Right renal cortex interstitium (tissue), 3 donors: Measurements from ENCODE around the gene USP5. TPM values are rescaled to one million over a fixed set of nuclear protein-coding genes. Genes with fewer than 3 reads are reported as not detected.
"Not testable (repeated sequence)": the region's sequence is repeated elsewhere in the genome, so short reads cannot be mapped to it uniquely, and the experiment has no call there.

Experiments
- DNase-seq, 3 donors: peaks; one replicate each; pipeline ENCODE4 v3.0.0-alpha.2; 2013; ENCODE audit warnings: low read depth in 3 of 3, low spot score in 2 of 3
- polyA plus RNA-seq, 3 donors: library from polyadenylated mRNA; unstranded; fragments of 120-200 nt; gene quantifications; one replicate each; pipeline ENCODE4 v1.2.1, GENCODE V29; 2013; ENCODE audit not compliant: insufficient read length in 3 of 3

USP5 gene
- polyA plus RNA-seq, 3 donors = 56.7 to 63.5 (median 61.2) TPM

DNA sequence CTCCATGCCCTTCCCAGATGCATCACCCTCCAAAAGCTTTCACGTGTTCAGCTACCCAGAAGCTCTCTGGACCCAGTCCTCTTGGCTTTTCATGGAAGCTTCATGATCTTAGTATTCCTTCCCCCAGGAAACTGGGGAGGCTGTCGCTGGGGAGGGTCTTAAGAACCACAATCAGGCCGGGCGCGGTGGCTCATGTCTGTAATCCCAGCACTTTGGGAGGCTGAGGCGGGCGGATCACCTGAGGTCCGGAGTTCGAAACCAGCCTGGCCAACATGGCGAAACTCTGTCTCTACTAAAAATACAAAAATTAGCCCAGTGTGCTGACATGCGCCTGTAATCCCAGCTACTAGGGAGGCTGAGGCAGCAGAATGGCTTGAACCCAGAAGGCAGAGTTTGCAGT lies 56.2 kb downstream of the USP5 start:
- DNase-seq = not testable (repeated sequence)

DNA sequence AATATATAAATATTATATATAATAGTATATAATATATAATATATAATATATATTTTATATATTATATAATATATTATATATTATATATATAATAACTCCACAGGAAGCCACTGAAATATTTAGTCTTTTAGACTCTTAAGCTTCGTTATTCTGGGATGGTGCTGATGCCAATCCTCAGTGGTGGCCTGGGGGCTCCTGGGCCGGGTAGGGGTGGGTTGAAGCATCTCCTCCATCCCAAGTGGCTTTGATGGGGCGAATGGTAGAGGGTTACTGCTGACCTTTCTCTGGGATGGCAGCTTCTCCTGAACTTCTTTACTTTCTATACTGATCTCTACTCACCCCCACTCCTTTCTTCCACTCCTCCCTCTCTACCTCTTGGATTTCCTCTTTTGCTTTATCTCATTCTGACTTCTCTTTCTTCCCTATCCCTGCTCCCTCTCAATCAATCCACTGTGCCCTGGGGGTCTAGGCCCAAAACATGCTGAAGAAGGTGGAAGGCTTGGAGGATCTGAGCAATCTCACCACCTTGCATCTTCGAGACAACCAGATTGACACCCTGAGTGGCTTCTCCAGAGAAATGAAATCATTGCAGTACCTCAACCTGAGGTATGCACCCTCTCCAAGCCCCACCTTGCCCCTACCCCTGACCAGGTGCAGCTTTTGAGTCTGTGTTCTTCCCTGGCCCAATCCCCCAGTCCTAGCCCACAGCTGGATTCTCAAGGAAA lies 57.6 kb downstream of the USP5 start:
- no peak for DNase-seq

DNA sequence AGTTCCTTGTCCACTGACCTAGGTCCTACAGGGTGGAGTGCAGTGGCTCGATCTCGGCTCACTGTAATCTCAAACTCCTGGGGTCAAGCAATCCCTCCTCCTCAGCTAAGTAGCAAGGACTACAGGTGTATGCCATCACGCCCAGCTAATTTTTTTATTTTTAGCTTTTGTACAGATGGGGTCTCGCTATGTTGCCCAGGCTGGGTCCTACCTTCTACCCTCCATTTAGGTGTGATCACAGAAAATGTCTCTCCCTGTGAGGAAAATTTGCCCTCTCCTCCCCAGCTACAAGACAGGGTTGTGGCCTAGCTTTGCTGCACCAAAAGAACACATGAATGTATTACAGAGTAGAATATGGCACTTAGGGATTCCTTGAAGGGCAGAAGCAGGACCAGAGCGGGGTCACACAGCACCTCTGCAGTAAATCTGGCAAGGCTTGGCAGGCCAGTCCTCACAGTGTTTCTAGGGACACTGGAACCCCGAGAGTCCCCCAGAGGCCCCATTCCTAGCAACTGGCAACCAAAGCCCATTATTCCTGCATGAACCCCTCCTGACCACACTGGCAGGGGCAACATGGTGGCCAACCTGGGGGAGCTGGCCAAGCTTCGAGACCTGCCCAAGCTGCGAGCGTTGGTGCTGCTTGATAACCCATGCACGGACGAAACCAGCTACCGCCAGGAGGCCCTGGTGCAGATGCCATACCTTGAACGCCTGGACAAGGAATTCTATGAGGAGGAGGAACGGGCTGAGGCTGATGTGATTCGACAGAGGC lies 60.4 kb downstream of the USP5 start:
- DNase-seq = no peak

DNA sequence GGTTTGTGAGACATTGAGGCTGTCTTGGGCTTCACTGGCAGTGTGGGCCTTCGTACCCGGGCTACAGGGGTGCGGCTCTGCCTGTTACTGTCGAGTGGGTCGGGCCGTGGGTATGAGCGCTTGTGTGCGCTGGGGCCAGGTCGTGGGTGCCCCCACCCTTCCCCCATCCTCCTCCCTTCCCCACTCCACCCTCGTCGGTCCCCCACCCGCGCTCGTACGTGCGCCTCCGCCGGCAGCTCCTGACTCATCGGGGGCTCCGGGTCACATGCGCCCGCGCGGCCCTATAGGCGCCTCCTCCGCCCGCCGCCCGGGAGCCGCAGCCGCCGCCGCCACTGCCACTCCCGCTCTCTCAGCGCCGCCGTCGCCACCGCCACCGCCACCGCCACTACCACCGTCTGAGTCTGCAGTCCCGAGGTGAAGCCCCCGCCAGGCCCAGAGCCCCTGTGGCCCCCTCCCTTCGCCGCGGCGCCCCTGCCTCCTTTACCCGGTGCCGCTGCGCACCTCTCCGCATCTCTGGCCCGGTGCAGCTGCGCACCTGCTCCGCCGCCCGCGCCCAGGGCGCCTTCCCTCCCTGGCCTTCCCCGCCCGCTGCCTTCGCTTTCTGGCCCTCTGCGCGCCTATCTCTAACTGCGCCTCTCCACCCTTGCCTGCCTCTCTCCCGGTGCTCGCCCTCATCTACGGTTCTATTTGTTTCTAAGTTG lies 62.4 kb downstream of the USP5 start, which contains the start of gene ENO2:
Gene ENO2, plus strand, starts transcription at position 335 of the 701 bp plus-strand sequence. CDS start 1,253 bp downstream, outside the sequence.
- no peak for DNase-seq

DNA sequence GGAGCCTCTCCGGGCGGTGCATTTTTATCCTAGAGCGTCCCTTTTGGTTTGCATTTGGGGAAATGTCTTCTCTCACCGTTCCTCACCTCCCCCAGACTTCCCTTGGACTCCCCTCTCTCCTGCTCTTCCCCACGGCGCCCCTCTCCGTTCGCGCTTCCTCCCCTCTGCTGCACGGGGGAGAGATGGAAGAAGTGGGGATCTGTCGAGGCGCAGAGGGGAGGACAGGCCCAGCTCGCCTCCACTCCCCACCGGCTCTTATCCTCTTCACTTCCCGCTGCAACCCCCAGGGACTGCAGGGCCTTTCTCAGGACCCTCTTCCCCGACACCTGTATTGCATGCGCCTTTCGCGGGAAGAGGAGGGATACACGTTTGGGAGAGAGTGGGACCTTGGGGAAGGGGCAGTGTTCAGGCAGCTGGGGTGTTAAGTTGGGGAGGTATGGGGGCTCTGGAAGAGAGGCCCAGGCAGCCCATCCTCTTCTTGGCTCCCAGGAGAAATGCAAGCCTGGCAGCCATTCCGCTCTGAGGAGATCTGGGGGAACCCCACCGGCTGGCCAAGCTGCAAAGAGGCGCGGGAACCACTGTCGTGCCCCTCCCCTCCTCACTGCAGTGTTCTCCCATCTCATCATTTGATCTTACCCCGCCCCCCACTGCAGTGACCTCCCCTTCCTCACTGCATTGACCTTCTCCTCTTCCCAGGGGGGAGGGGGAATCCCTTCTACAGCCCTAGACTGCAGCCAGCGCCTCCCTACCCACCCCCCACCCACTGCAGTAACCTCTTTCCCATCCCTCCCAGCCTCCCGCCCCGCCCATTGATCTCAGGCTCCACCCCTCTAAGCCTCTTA lies 63.2 kb downstream of the USP5 start:
- no peak for DNase-seq

DNA sequence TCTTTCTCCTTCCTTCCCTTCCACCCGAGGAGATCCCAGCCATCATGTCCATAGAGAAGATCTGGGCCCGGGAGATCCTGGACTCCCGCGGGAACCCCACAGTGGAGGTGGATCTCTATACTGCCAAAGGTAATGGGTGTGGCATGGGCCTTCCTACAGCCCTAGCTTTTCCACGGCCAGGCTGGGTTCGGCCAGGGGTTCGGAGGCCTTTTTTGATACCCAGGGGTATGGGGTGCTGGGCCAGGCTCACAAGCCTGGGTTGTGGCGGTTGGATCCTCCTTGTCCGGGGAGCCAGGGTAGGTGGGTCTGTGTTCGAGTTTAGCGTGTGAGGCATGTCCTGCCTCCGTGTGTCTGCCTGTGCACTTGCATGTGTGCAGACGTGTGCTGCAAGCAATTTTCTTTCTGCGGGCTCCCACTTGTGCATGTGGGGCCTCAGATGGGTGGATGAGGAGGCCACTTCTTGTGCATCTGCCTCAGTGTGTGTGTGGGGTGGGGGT lies 63.9 kb downstream of the USP5 start:
- no peak for DNase-seq

Other genes starting within 250 kb of the USP5 start
- 100 to 1,000 TPM; 277 to 287 (median 283) TPM for gene CHD4, start 244.8 kb upstream of the USP5 start, polyA plus RNA-seq
- gene LPAR5, start 216.2 kb upstream of the USP5 start, polyA plus RNA-seq = 1 to 10 TPM in 2 of 3 donors, under 1 TPM in 1; 0.75 to 1.3 (median 1.2) TPM
- gene ACRBP, start 204.7 kb upstream of the USP5 start, polyA plus RNA-seq = 1 to 10 TPM; 3.5 to 4.7 (median 4.6) TPM
- 100 to 1,000 TPM; 125 to 134 (median 128) TPM for gene ING4, start 189.0 kb upstream of the USP5 start, polyA plus RNA-seq
- 10 to 100 TPM; 73.2 to 86.0 (median 76.1) TPM for gene ZNF384, start 162.8 kb upstream of the USP5 start, polyA plus RNA-seq
- 1 to 10 TPM; 8.1 to 9.0 (median 8.9) TPM for gene PIANP, start 151.3 kb upstream of the USP5 start, polyA plus RNA-seq
- 10 to 100 TPM; 58.7 to 69.4 (median 63.4) TPM for gene COPS7A, start 128.1 kb upstream of the USP5 start, polyA plus RNA-seq
- gene MLF2, start 99.0 kb upstream of the USP5 start, polyA plus RNA-seq = 100 to 1,000 TPM; 184 to 208 (median 196) TPM
- gene PTMS, start 85.8 kb upstream of the USP5 start, polyA plus RNA-seq = 100 to 1,000 TPM; 498 to 577 (median 564) TPM
- gene LAG3, start 79.6 kb upstream of the USP5 start, polyA plus RNA-seq = 1 to 10 TPM in 1 of 3 donors, under 1 TPM in 2; 0.75 to 1.7 (median 0.90) TPM
- gene CD4, start 62.6 kb upstream of the USP5 start, polyA plus RNA-seq = 10 to 100 TPM; 28.0 to 32.4 (median 31.7) TPM
- 10 to 100 TPM; 22.1 to 28.7 (median 24.7) TPM for gene GPR162, start 30.3 kb upstream of the USP5 start, polyA plus RNA-seq
- 10 to 100 TPM; 22.8 to 27.5 (median 24.6) TPM for gene P3H3, start 23.7 kb upstream of the USP5 start, polyA plus RNA-seq
- 1 to 10 TPM; 3.7 to 4.3 (median 4.3) TPM for gene GNB3, start 11.2 kb upstream of the USP5 start, polyA plus RNA-seq
- gene CDCA3, start 864 bp upstream of the USP5 start, polyA plus RNA-seq = 10 to 100 TPM; 20.5 to 23.3 (median 22.7) TPM
- 100 to 1,000 TPM; 611 to 637 (median 629) TPM for gene TPI1, start 15.4 kb downstream of the USP5 start, polyA plus RNA-seq
- 10 to 100 TPM in 2 of 3 donors, 1 to 10 TPM in 1; 7.4 to 13.7 (median 13.2) TPM for gene SPSB2, start 21.2 kb downstream of the USP5 start, polyA plus RNA-seq
- gene LRRC23, start 52.7 kb downstream of the USP5 start, polyA plus RNA-seq = 10 to 100 TPM; 19.1 to 23.5 (median 23.4) TPM
- 10 to 100 TPM; 12.0 to 12.5 (median 12.2) TPM for gene ENO2, start 62.4 kb downstream of the USP5 start, polyA plus RNA-seq
- 10 to 100 TPM; 83.9 to 95.0 (median 90.0) TPM for gene ATN1, start 75.8 kb downstream of the USP5 start, polyA plus RNA-seq
- gene RNU7-1, start 91.7 kb downstream of the USP5 start, polyA plus RNA-seq = 1 to 10 TPM in 2 of 3 donors, not detected in 1; 5.0 to 6.0 TPM
- gene C12orf57, start 91.9 kb downstream of the USP5 start, polyA plus RNA-seq = 100 to 1,000 TPM; 146 to 155 (median 153) TPM
- gene PTPN6, start 99.2 kb downstream of the USP5 start, polyA plus RNA-seq = 10 to 100 TPM; 19.0 to 21.1 (median 19.5) TPM
- 100 to 1,000 TPM; 256 to 268 (median 266) TPM for gene PHB2, start 118.5 kb downstream of the USP5 start, polyA plus RNA-seq
- gene EMG1, start 118.8 kb downstream of the USP5 start, polyA plus RNA-seq = 10 to 100 TPM; 41.6 to 48.2 (median 45.0) TPM
- gene LPCAT3, start 166.3 kb downstream of the USP5 start, polyA plus RNA-seq = 10 to 100 TPM; 61.5 to 68.3 (median 65.3) TPM
- 10 to 100 TPM; 49.2 to 60.0 (median 50.5) TPM for gene C1S, start 208.6 kb downstream of the USP5 start, polyA plus RNA-seq
- 10 to 100 TPM; 36.0 to 50.6 (median 45.8) TPM for gene C1R, start 240.3 kb downstream of the USP5 start, polyA plus RNA-seq